Measurements from ENCODE around the gene MMS19. TPM values are rescaled to one million over a fixed set of nuclear protein-coding genes. Genes with fewer than 3 reads are reported as not detected.

MMS19 gene
- polyA plus RNA-seq, 3 donors: 23.2 to 74.5 (median 29.2) TPM

GRCh38 chr10:97520978-97521761, 22.9 kb upstream of the MMS19 start:
- Histone ChIP-seq H2AFZ (ENCODE audit: insufficient read depth, low read depth, low read length, poor library complexity, severe bottlenecking) (no peak overlapping the region), H3K9me3 (replicated peaks in 1 of 2; ENCODE audit: control insufficient read depth in 1 of 2, insufficient read depth in 1 of 2, low read length in 2 of 2) (no peaks in the 10 kb centered on the region), H4K20me1 (ENCODE audit: insufficient read depth, low read length) (peaks cover 100% of the 10 kb centered on the region), H3K27me3 (ENCODE audit: control insufficient read depth in 2 of 2, insufficient read depth in 2 of 2, low read length in 2 of 2) (no peaks in the 10 kb centered on the region), H3K9ac (ENCODE audit: insufficient read depth, low read length, poor library complexity, severe bottlenecking) (no peak overlapping the region), H3K4me1 (ENCODE audit: control insufficient read depth in 1 of 2, insufficient read depth in 2 of 2, low read length in 2 of 2) (no peaks in the 10 kb centered on the region), H3K36me3 (replicated peaks in 1 of 2; ENCODE audit: control insufficient read depth in 1 of 2, insufficient read depth in 2 of 2, low read length in 2 of 2) (no peaks in the 10 kb centered on the region), H3K79me2 (ENCODE audit: insufficient read depth, low read length) (no peaks in the 10 kb centered on the region), H3K27ac (ENCODE audit: low read depth in 1 of 2, low read length in 2 of 2) (no peak overlapping the region), H3K4me3 (replicated peaks in 1 of 3; ENCODE audit: low read depth in 2 of 3, low read length in 3 of 3) (no peak overlapping the region), H3K4me2 (replicated peaks; ENCODE audit: extremely low read depth, low read length, poor library complexity, severe bottlenecking) (no peak overlapping the region)
- Mint-ChIP-seq H3K36me3 (peaks cover 2 to 5% of the 10 kb centered on the region in 2 donors), H3K27ac (no peak overlapping the region), H3K4me1 (peaks cover 8% of the 10 kb centered on the region), H3K27me3 (ENCODE audit: low read depth in 3 of 3) (no peaks in the 10 kb centered on the region), H3K4me3 (no peak overlapping the region), H3K9me3 (no peaks in the 10 kb centered on the region)
- DNase-seq: no peak
- 98% methylated on average over 11 of the region's 11 CpGs for WGBS (ENCODE audit: insufficient coverage)
- intact Hi-C loops (cut with micrococcal nuclease): no loop called here
- TF ChIP-seq, protein P1, sequence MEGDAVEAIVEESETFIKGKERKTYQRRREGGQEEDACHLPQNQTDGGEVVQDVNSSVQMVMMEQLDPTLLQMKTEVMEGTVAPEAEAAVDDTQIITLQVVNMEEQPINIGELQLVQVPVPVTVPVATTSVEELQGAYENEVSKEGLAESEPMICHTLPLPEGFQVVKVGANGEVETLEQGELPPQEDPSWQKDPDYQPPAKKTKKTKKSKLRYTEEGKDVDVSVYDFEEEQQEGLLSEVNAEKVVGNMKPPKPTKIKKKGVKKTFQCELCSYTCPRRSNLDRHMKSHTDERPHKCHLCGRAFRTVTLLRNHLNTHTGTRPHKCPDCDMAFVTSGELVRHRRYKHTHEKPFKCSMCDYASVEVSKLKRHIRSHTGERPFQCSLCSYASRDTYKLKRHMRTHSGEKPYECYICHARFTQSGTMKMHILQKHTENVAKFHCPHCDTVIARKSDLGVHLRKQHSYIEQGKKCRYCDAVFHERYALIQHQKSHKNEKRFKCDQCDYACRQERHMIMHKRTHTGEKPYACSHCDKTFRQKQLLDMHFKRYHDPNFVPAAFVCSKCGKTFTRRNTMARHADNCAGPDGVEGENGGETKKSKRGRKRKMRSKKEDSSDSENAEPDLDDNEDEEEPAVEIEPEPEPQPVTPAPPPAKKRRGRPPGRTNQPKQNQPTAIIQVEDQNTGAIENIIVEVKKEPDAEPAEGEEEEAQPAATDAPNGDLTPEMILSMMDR (IDR thresholded peaks at IDR 0.05): no peak

DNA sequence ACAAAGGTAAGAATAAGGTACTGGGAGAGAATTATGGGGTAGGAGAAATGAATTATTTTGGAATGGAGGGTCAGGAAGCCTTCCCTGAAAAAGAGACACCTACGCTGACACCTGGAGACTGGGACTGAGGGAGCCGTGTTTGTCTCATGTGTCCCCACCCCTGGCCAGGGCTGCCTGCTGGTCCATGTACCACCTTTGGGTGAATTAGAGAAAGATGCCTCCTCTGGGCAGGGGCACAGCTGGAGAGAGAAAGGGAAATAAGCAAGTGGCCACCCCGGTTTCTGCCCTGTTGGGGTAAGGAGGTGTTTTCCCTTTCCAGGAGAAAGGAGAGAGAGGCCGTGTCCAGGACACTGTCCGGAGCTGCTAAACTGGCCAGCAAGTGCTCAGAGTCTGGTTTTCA, 22.3 kb upstream of the MMS19 start:
- DNase-seq: no peak
- H2AFZ ChIP-seq (ENCODE audit: insufficient read depth, low read depth, low read length, poor library complexity, severe bottlenecking): no peak overlapping the region
- no peak overlapping the region for H3K4me3 Mint-ChIP-seq
- H3K27ac ChIP-seq (ENCODE audit: low read depth in 1 of 2, low read length in 2 of 2): no peak overlapping the region
- H3K27me3 Mint-ChIP-seq (ENCODE audit: low read depth in 3 of 3): no peaks in the 10 kb centered on the region
- peaks cover 100% of the 10 kb centered on the region for H4K20me1 ChIP-seq (ENCODE audit: insufficient read depth, low read length)
- intact Hi-C loops (cut with micrococcal nuclease): no loop called here
- no peaks in the 10 kb centered on the region for H3K4me1 ChIP-seq (ENCODE audit: control insufficient read depth in 1 of 2, insufficient read depth in 2 of 2, low read length in 2 of 2)
- H3K4me1 Mint-ChIP-seq: peaks cover 8% of the 10 kb centered on the region
- no peaks in the 10 kb centered on the region for H3K27me3 ChIP-seq (ENCODE audit: control insufficient read depth in 2 of 2, insufficient read depth in 2 of 2, low read length in 2 of 2)
- TF ChIP-seq, protein P1 (IDR thresholded peaks at IDR 0.05): no peak
- no peak overlapping the region for H3K4me2 ChIP-seq (replicated peaks; ENCODE audit: extremely low read depth, low read length, poor library complexity, severe bottlenecking)
- H3K27ac Mint-ChIP-seq: no peak overlapping the region
- no peaks in the 10 kb centered on the region for H3K79me2 ChIP-seq (ENCODE audit: insufficient read depth, low read length)
- H3K9ac ChIP-seq (ENCODE audit: insufficient read depth, low read length, poor library complexity, severe bottlenecking): no peak overlapping the region
- peaks cover 2 to 5% of the 10 kb centered on the region in 2 donors for H3K36me3 Mint-ChIP-seq
- no peak overlapping the region for H3K4me3 ChIP-seq (replicated peaks in 1 of 3; ENCODE audit: low read depth in 2 of 3, low read length in 3 of 3)
- H3K9me3 ChIP-seq (replicated peaks in 1 of 2; ENCODE audit: control insufficient read depth in 1 of 2, insufficient read depth in 1 of 2, low read length in 2 of 2): no peaks in the 10 kb centered on the region
- no peaks in the 10 kb centered on the region for H3K9me3 Mint-ChIP-seq
- H3K36me3 ChIP-seq (replicated peaks in 1 of 2; ENCODE audit: control insufficient read depth in 1 of 2, insufficient read depth in 2 of 2, low read length in 2 of 2): no peaks in the 10 kb centered on the region
- 83% methylated on average over 3 of the region's 5 CpGs for WGBS (ENCODE audit: insufficient coverage)

All from CD14-positive monocyte (primary cell).